ENCODE data around the gene MRGPRF. TPM values are rescaled to one million over a fixed set of nuclear protein-coding genes. Genes with fewer than 3 reads are reported as not detected.
A peak's percentile ranks its signal among the peaks of the same experiment; 100 is the strongest.

Gene MRGPRF
- total RNA-seq, 4 donors from 2014 or later: 4.2 to 21.9 (median 5.2) TPM

DNA sequence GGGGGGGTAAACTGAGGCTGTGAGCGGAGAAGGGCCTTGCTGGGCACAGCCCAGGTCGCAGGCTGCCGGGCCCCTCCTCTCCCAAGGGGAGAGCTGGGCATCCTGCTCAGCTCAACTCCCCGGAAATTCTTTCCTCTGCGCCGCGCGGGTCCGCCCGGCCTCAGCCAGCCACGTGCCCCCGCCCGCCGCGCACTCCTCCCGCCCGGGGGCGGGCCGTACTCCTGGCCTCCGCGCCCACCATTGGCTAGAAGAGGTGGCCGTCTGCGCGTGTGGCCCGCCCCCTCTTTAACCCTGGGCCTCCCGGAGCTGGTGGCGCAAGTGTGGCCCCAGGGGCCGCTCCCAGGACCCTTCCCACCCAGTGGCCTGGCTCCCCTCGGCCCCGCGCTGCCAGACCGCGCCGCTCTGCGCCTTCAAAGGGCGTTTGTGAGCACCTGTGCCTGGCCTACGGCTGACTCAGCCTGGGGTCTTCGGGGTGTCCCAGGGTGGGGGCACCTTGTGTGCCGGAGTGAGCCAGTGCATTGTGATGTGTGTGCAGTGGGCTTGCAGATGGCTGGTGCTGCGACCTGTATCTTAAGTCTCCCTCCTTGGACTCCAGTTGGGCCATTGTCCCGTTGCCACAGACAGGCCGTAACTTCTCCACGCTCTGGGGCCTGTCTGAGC lies 2.0 kb downstream of the MRGPRF start:
- peaks cover 0 to 52% (median 0%) of the 10 kb centered on the region in 4 donors for H3K4me1 ChIP-seq
- H3K4me3 ChIP-seq: peak overlapping the region; percentile 27 to 57 (median 39)
- H3K27ac ChIP-seq: peak overlapping the region; percentile 72 to 96 (median 79)
- no peaks in the 10 kb centered on the region for H3K36me3 ChIP-seq
- no peaks in the 10 kb centered on the region for H3K9me3 ChIP-seq
- peaks cover 0 to 16% of the 10 kb centered on the region in 2 donors for H3K27me3 ChIP-seq
- DNase-seq: peak in 2 of 3 donors; percentile 69 to 75
- TF ChIP-seq, protein P1, sequence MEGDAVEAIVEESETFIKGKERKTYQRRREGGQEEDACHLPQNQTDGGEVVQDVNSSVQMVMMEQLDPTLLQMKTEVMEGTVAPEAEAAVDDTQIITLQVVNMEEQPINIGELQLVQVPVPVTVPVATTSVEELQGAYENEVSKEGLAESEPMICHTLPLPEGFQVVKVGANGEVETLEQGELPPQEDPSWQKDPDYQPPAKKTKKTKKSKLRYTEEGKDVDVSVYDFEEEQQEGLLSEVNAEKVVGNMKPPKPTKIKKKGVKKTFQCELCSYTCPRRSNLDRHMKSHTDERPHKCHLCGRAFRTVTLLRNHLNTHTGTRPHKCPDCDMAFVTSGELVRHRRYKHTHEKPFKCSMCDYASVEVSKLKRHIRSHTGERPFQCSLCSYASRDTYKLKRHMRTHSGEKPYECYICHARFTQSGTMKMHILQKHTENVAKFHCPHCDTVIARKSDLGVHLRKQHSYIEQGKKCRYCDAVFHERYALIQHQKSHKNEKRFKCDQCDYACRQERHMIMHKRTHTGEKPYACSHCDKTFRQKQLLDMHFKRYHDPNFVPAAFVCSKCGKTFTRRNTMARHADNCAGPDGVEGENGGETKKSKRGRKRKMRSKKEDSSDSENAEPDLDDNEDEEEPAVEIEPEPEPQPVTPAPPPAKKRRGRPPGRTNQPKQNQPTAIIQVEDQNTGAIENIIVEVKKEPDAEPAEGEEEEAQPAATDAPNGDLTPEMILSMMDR (IDR thresholded peaks at IDR 0.05): no peak
- TF ChIP-seq POLR2A (IDR thresholded peaks at IDR 0.05): no peak

DNA sequence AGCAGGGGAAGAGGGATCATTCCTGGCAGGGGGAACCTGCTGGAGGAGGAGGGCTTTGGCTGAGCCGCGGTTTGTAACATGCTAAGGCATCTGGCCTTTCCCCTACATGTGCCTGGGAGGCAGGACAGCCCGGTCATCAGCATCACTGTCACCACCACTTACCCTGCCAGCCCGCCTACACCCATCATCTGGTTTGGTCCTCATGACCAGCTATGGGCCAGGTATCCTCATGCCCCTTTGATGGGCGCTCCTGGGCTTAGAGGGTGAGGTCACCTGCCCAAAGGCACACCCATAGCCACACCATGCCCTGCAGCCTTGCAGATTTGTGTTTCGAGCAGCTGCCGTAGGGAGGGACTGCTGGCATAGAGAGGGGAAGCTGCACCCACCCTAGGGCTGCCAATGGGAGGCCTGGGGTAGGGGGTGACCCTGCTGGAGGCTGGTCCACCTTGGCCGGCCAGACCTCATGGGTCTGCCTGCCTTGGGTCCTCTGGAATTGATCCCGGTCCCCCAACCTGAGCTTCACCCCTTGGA lies 2.6 kb downstream of the MRGPRF start:
- Histone ChIP-seq H3K4me1 (peaks cover 0 to 52% (median 0%) of the 10 kb centered on the region in 4 donors), H3K27me3 (peaks cover 0 to 16% of the 10 kb centered on the region in 2 donors), H3K36me3 (peaks cover 0 to 2% (median 0%) of the 10 kb centered on the region in 3 donors), H3K27ac (peak overlapping the region; percentile 63 to 96 (median 78)), H3K4me3 (peak overlapping the region; percentile 27 to 57 (median 39)), H3K9me3 (no peaks in the 10 kb centered on the region)
- peak in 1 of 3 donors; percentile 32 for DNase-seq
- TF ChIP-seq, protein P1 (IDR thresholded peaks at IDR 0.05): no peak
- no peak for TF ChIP-seq POLR2A (IDR thresholded peaks at IDR 0.05)

DNA sequence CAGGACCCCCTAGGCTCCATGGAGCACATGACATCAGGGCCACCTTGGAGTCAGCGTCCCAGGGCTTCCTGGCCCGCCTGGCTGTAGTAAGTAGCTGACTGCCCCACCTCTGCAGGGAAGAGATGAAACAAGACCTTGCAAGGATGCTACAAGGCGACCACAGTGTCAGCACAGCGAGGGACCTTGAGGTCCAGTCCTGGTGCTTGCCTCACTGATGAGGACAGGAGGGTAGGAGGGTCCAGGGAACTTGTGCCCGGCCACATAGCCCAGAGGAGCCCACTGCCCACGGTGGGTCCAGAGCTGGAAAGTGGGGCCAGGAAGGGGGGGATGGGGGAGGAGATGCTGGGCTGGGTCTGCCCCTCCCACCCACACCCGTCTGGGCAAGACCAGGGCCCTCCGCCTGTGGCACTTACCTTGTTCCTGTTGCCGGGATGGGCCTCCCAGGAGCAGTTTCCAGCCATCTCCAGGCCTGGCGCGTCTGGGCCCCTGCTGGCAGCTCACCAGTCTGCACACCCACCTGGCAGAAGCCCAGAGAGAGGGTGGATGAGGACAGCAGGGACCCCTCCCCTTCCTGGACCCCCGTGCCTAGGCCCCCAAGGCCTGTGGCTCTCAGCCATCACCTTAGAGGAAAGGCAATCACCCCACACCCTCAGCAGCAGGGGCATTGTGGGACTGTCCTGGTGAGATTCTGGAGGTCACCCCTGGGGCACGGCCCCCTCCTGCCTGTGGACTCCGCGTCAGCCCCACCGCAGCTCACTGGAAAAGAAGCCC lies 3.4 kb downstream of the MRGPRF start:
- peaks cover 0 to 7% (median 0%) of the 10 kb centered on the region in 3 donors for H3K36me3 ChIP-seq
- H3K4me3 ChIP-seq: peak overlapping the region in 1 of 4 donors; percentile 57
- H3K9me3 ChIP-seq: no peaks in the 10 kb centered on the region
- peaks cover 0 to 16% of the 10 kb centered on the region in 2 donors for H3K27me3 ChIP-seq
- H3K27ac ChIP-seq: peak overlapping the region; percentile 63 to 96 (median 78)
- peaks cover 0 to 47% (median 0%) of the 10 kb centered on the region in 4 donors for H3K4me1 ChIP-seq
- TF ChIP-seq POLR2A (IDR thresholded peaks at IDR 0.05): no peak
- TF ChIP-seq, protein P1 (IDR thresholded peaks at IDR 0.05): no peak
- DNase-seq: peak in 1 of 3 donors; percentile 48

DNA sequence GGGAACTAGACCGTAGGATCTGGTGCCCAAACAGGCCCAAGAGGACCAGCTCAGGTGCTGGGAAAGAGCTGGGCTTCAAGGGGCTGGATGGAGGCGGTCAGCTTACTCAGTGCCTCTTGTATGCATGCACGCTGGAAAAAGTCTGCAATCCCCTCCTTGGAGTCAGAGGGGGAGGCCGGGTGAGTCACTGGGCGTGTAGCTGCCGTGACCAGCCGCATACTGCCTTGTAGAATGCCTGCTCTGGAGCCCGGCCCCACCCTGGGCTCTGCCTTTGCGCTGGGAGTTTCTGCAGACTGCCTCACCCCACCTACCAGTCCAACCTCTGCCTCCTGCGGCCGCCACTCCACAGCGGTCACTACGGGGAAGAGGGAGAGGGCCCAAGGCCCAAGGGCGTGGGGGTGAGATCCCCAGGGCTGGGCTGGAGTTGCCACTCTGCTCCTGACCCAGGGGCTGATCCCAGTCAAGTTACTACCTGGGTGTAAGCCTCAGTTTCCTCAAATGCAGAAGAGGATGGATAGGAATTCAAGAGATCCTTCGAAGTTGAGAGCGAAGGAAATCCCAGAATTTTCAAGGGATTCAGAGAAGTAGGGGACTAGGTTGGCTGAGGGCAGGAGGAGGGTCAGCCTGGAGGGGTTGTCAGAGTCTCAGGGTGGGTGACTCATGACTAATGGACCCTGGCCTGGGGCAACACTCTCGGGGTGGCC lies 4.2 kb downstream of the MRGPRF start:
- H3K9me3 ChIP-seq: no peaks in the 10 kb centered on the region
- peak overlapping the region; percentile 63 to 96 (median 78) for H3K27ac ChIP-seq
- peaks cover 0 to 7% (median 0%) of the 10 kb centered on the region in 3 donors for H3K36me3 ChIP-seq
- TF ChIP-seq POLR2A (IDR thresholded peaks at IDR 0.05): peak in 1 of 2 donors; percentile 27
- TF ChIP-seq, protein P1 (IDR thresholded peaks at IDR 0.05): no peak
- peak; percentile 25 to 85 (median 70) for DNase-seq
- peaks cover 0 to 46% (median 0%) of the 10 kb centered on the region in 4 donors for H3K4me1 ChIP-seq
- H3K27me3 ChIP-seq: peaks cover 0 to 16% of the 10 kb centered on the region in 2 donors
- peak overlapping the region in 1 of 4 donors; percentile 57 for H3K4me3 ChIP-seq

DNA sequence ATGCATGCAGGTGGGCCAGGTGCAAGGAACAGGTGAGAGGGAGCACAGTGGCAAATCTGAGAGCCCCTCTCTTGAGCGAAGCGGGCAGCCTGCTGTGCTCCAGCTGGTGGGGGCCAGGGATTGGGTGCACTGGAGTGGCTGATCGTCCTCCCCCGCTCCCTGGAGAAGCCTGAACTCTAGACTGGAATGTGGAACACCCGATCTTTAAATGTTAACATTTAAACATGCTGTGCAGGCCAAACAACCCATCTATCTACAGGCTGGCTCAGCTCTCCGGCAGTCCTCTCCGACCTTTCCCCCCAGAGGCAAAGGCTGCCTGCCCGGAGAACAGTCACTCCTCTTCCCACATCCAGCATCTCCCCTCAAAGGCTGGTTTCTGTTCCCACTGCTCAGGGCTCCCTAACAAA lies 5.1 kb downstream of the MRGPRF start:
- Histone ChIP-seq H3K4me3 (no peak overlapping the region), H3K27me3 (peaks cover 0 to 10% of the 10 kb centered on the region in 2 donors), H3K4me1 (peaks cover 0 to 46% (median 0%) of the 10 kb centered on the region in 4 donors), H3K9me3 (no peaks in the 10 kb centered on the region), H3K27ac (peak overlapping the region; percentile 59 to 96 (median 78)), H3K36me3 (peaks cover 0 to 7% (median 0%) of the 10 kb centered on the region in 3 donors)
- peak in 1 of 3 donors; percentile 50 for DNase-seq
- TF ChIP-seq POLR2A (IDR thresholded peaks at IDR 0.05): no peak
- TF ChIP-seq, protein P1 (IDR thresholded peaks at IDR 0.05): no peak

Data from Peyer's patch (tissue), 4 donors.